Liver (tissue), 9 donors: Measurements from ENCODE around the gene RIMOC1. TPM values are rescaled to one million over a fixed set of nuclear protein-coding genes. Genes with fewer than 3 reads are reported as not detected.

Experiments
- DNase-seq: peaks from one replicate; pipeline ENCODE4 v3.0.0-alpha.2; 2017; ENCODE audit warnings: low spot score
- H3K27ac ChIP-seq, 2 donors: one replicate each; pipeline ENCODE4 v1.7.0; 2013; ENCODE audit warnings: inconsistent platforms in 2 of 2, low read length in 2 of 2, control low read depth in 1 of 2, low read depth in 1 of 2, mild to moderate bottlenecking in 1 of 2
- H3K27me3 ChIP-seq, 4 donors: one replicate each; pipeline versions ENCODE4 v1.6.1 to v1.7.0; 2013; ENCODE audit warnings: low read length in 3 of 4, inconsistent platforms in 1 of 4, mild to moderate bottlenecking in 1 of 4, moderate library complexity in 1 of 4; ENCODE audit not compliant: control insufficient read depth in 4 of 4, insufficient read depth in 4 of 4
- H3K36me3 ChIP-seq, 4 donors: one replicate each; pipeline versions ENCODE4 v1.6.1 to v1.7.0; 2013; ENCODE audit warnings: low read length in 3 of 4, mild to moderate bottlenecking in 3 of 4, low read depth in 1 of 4, moderate library complexity in 1 of 4; ENCODE audit not compliant: control insufficient read depth in 4 of 4, insufficient read depth in 3 of 4
- H3K4me1 ChIP-seq, 4 donors: one replicate each; pipeline versions ENCODE4 v1.6.1 to v1.7.0; 2013; ENCODE audit warnings: low read length in 3 of 4, mild to moderate bottlenecking in 3 of 4, moderate library complexity in 1 of 4; ENCODE audit not compliant: control insufficient read depth in 4 of 4, insufficient read depth in 4 of 4
- H3K4me3 ChIP-seq, 3 donors: one replicate each; pipeline versions ENCODE4 v1.6.1 to v1.7.0; 2013; ENCODE audit warnings: low read length in 3 of 3, control low read depth in 1 of 3, low read depth in 1 of 3, mild to moderate bottlenecking in 1 of 3
- H3K9ac ChIP-seq, 2 donors: one replicate each; pipeline ENCODE4 v1.7.0; 2013; ENCODE audit warnings: low read length in 2 of 2, mild to moderate bottlenecking in 2 of 2, moderate library complexity in 2 of 2, control low read depth in 1 of 2, low read depth in 1 of 2
- H3K9me3 ChIP-seq, 4 donors: one replicate each; pipeline versions ENCODE4 v1.6.1 to v1.7.0; 2013; ENCODE audit warnings: low read length in 3 of 4; ENCODE audit not compliant: control insufficient read depth in 4 of 4
- ATF3 ChIP-seq: IDR thresholded peaks from 2 replicates; pipeline ENCODE4 v1.6.1; 2016; ENCODE audit warnings: antibody characterized with exemption
- CTCF ChIP-seq: fragments of 150-350 bp; IDR thresholded peaks from 2 replicates; pipeline ENCODE4 v1.5.1; 2017; ENCODE audit warnings: improper control_type of control experiment, low read depth, low read length; ENCODE audit not compliant: missing input control
- EGR1 ChIP-seq, 2 donors: IDR thresholded peaks; 2 replicates each; pipeline ENCODE4 v1.6.1; 2016 to 2018; ENCODE audit warnings: antibody characterized with exemption in 2 of 2, low read depth in 2 of 2
- FOXA1 ChIP-seq: IDR thresholded peaks from 2 replicates; pipeline ENCODE4 v1.6.1; 2016; ENCODE audit warnings: antibody characterized with exemption
- FOXA2 ChIP-seq: IDR thresholded peaks from 2 replicates; pipeline ENCODE4 v1.6.1; 2016; ENCODE audit warnings: antibody characterized with exemption
- GABPA ChIP-seq, 2 donors: IDR thresholded peaks in 1 of 2; conservative IDR thresholded peaks in 1 of 2; 2 replicates each; pipeline ENCODE4 v1.6.1; 2016; ENCODE audit warnings: antibody characterized with exemption in 2 of 2, mild to moderate bottlenecking in 1 of 2, moderate library complexity in 1 of 2
- HNF4A ChIP-seq, 2 donors: conservative IDR thresholded peaks; 2 replicates each; pipeline ENCODE4 v1.6.1; 2016; ENCODE audit warnings: antibody characterized with exemption in 2 of 2, mild to moderate bottlenecking in 2 of 2
- HNF4G ChIP-seq: IDR thresholded peaks from 2 replicates; pipeline ENCODE4 v1.6.1; 2016; ENCODE audit warnings: antibody characterized with exemption
- JUND ChIP-seq, 2 donors: IDR thresholded peaks; 2 replicates each; pipeline ENCODE4 v1.6.1; 2016; ENCODE audit warnings: antibody characterized with exemption in 2 of 2
- MAX ChIP-seq: IDR thresholded peaks from 2 replicates; pipeline ENCODE4 v1.6.1; 2016; ENCODE audit warnings: antibody characterized with exemption
- NR2F2 ChIP-seq: IDR thresholded peaks from 2 replicates; pipeline ENCODE4 v1.6.1; 2016; ENCODE audit warnings: antibody characterized with exemption
- RAD21 ChIP-seq, 2 donors: IDR thresholded peaks; 2 replicates each; pipeline ENCODE4 v1.6.1; 2016; ENCODE audit warnings: antibody characterized with exemption in 2 of 2, mild to moderate bottlenecking in 2 of 2
- REST ChIP-seq: IDR thresholded peaks from 2 replicates; pipeline ENCODE4 v1.6.1; 2016; ENCODE audit warnings: antibody characterized with exemption, mild to moderate bottlenecking
- RXRA ChIP-seq, 2 donors: IDR thresholded peaks; 2 replicates each; pipeline ENCODE4 v1.6.1; 2017 to 2018; ENCODE audit warnings: antibody characterized with exemption in 2 of 2, mild to moderate bottlenecking in 1 of 2
- SP1 ChIP-seq: IDR thresholded peaks from 2 replicates; pipeline ENCODE4 v1.6.1; 2018; ENCODE audit warnings: antibody characterized with exemption, mild to moderate bottlenecking
- TAF1 ChIP-seq: conservative IDR thresholded peaks from 2 replicates; pipeline ENCODE4 v1.6.1; 2016; ENCODE audit warnings: antibody characterized with exemption, mild to moderate bottlenecking
- YY1 ChIP-seq: IDR thresholded peaks from 2 replicates; pipeline ENCODE4 v1.6.1; 2016; ENCODE audit warnings: antibody characterized with exemption, mild to moderate bottlenecking
- ZBTB33 ChIP-seq: IDR thresholded peaks from 2 replicates; pipeline ENCODE4 v1.6.1; 2016; ENCODE audit warnings: antibody characterized with exemption
- WGBS: extraction: QIAGEN DNeasy Blood & Tissue Kit; methylation state at CpG from one replicate; pipeline ENCODE4 v1.1.7; 2013; 5-methylcytosine and 5-hydroxymethylcytosine counted together
- polyA plus RNA-seq, 2 donors: library from polyadenylated mRNA; stranded (reverse) in 1 of 2; unstranded in 1 of 2; fragments of 200-250 nt in 1 of 2; fragments of >200 nt in 1 of 2; fragmentation: Nextera tagmentation in 1 of 2; extraction: Ambion mirVana in 1 of 2; gene quantifications; one replicate each; pipeline versions ENCODE4 v1.2.1 to v1.2.3, GENCODE V29; 2013 to 2015
- total RNA-seq, 2 donors: library from RNA; depleted of rRNA; stranded (reverse); fragments of >200 nt; gene quantifications; one replicate each; pipeline ENCODE4 v1.2.3, GENCODE V29; 2014
- donor health status: healthy.
- donor health status: healthy.
- donor health status: healthy.
- donor health status: healthy.
- donor health status: healthy.

Gene RIMOC1
- total and polyA plus RNA-seq, 4 donors, result 3.7 to 11.8 (median 6.7) TPM

GRCh38 chr5:41929035-41929434, 24.9 kb downstream of the RIMOC1 start:
- Histone ChIP-seq H3K4me1 (peaks cover 2 to 10% (median 5%) of the 10 kb centered on the region in 4 donors), H3K9me3 (no peaks in the 10 kb centered on the region), H3K36me3 (peaks cover 0 to 9% (median 5%) of the 10 kb centered on the region in 4 donors), H3K4me3 (no peak overlapping the region), H3K9ac (no peak overlapping the region), H3K27ac (no peak overlapping the region), H3K27me3 (no peaks in the 10 kb centered on the region)
- TF ChIP-seq HNF4A (conservative IDR thresholded peaks at IDR 0.05) (no peak), JUND (IDR thresholded peaks at IDR 0.05) (no peak), REST (no peak), HNF4G (no peak), RAD21 (IDR thresholded peaks at IDR 0.05) (no peak), FOXA2 (no peak), GABPA (IDR thresholded peaks at IDR 0.05 in 1 of 2, conservative IDR thresholded peaks at IDR 0.05 in 1 of 2) (no peak), ATF3 (no peak), RXRA (IDR thresholded peaks at IDR 0.05) (no peak), CTCF (no peak), ZBTB33 (no peak), FOXA1 (no peak), NR2F2 (no peak), YY1 (no peak), SP1 (no peak), EGR1 (IDR thresholded peaks at IDR 0.05; ENCODE audit: low read depth in 2 of 2) (no peak)
- no peak for DNase-seq

GRCh38 chr5:41932770-41933169, 28.6 kb downstream of the RIMOC1 start:
- Histone ChIP-seq H3K9ac (no peak overlapping the region), H3K4me1 (peaks cover 0 to 3% (median 0%) of the 10 kb centered on the region in 4 donors), H3K36me3 (peaks cover 0 to 21% (median 14%) of the 10 kb centered on the region in 4 donors), H3K4me3 (no peak overlapping the region), H3K27ac (no peak overlapping the region), H3K27me3 (no peaks in the 10 kb centered on the region), H3K9me3 (no peaks in the 10 kb centered on the region)
- DNase-seq, result no peak
- WGBS, result 98% methylated on average over 2 of the region's 2 CpGs
- no peak for TF ChIP-seq REST
- no peak for TF ChIP-seq TAF1
- TF ChIP-seq HNF4G, result no peak
- no peak for TF ChIP-seq FOXA2
- no peak for TF ChIP-seq MAX
- TF ChIP-seq EGR1 (IDR thresholded peaks at IDR 0.05; ENCODE audit: low read depth in 2 of 2), result no peak
- no peak for TF ChIP-seq NR2F2
- no peak for TF ChIP-seq CTCF
- TF ChIP-seq JUND (IDR thresholded peaks at IDR 0.05), result no peak
- TF ChIP-seq HNF4A (conservative IDR thresholded peaks at IDR 0.05), result no peak
- no peak for TF ChIP-seq FOXA1
- no peak for TF ChIP-seq SP1
- TF ChIP-seq ATF3, result no peak
